K562 (cell line): ENCODE measurements around the gene DGKA. TPM values are rescaled to one million over a fixed set of nuclear protein-coding genes. Genes with fewer than 3 reads are reported as not detected.

ENCODE experiments used
- ATAC-seq: fragments of 200-7000 bp; cut with Tn5 transposase; 3 replicates; pipeline ENCODE4 v1.9.1; 2020; ENCODE audit warnings: moderate library complexity
- BruUV-seq: library from RNA; stranded (reverse); fragments of 400-500 nt; replicated peaks from 2 replicates; lab custom pipeline; 2021; lab: Mats Ljungman, UMichigan
- CTCF ChIA-PET: fragments of 300-600 bp; formaldehyde crosslinking; extraction: SDS; loops from one replicate; lab custom pipeline; 2021; ENCODE audit warnings: low intra/inter-chr PET ratio; lab: Yijun Ruan, JAX
- POLR2A ChIA-PET: fragments of 300-600, 350-650 bp; sonication (Branson Sonifier 250); formaldehyde crosslinking; extraction: SDS; loops from one replicate; lab custom pipeline; 2021; ENCODE audit warnings: antibody characterized with exemption, inconsistent platforms; lab: Yijun Ruan, JAX
- DNase-seq, 4 experiments: peaks; one replicate each; pipeline versions ENCODE4 v3.0.0 to v3.0.0-alpha.2; 2011 to 2018; ENCODE audit warnings: low spot score in 3 of 4, mixed read lengths in 3 of 4; ENCODE audit errors: extremely low read depth in 1 of 4
- FAIRE-seq: peaks from 2 replicates; lab custom pipeline; 2011; peaks lifted over from hg19 to GRCh38; lab: Jason Lieb, UNC
- H2AFZ ChIP-seq: 2 replicates; pipeline ENCODE4 v1.6.0; 2011; ENCODE audit warnings: low read depth, low read length, control low read depth, inconsistent platforms
- H3K27ac ChIP-seq: fragments of 200-600 bp; 3 replicates; pipeline ENCODE4 v1.8.0; 2011; ENCODE audit warnings: low read depth, mild to moderate bottlenecking, control low read depth, inconsistent platforms, low read length, moderate library complexity, mixed read lengths; ENCODE audit errors: extremely low read depth
- H3K27me3 ChIP-seq, 2 experiments: fragments of 300-600 bp in 1 of 2; 2 replicates in 1 of 2; 3 replicates in 1 of 2; pipeline versions ENCODE4 v1.6.0 to v1.8.0; 2011; ENCODE audit warnings: inconsistent platforms in 2 of 2, low read length in 2 of 2, mild to moderate bottlenecking in 1 of 2, mixed read lengths in 1 of 2, moderate library complexity in 1 of 2; ENCODE audit not compliant: control insufficient read depth in 2 of 2, insufficient read depth in 2 of 2
- H3K36me3 ChIP-seq: fragments of 300-600 bp; 3 replicates; pipeline ENCODE4 v1.8.0; 2011; ENCODE audit warnings: mild to moderate bottlenecking, low read length, inconsistent platforms; ENCODE audit not compliant: control insufficient read depth, insufficient read depth
- H3K4me1 ChIP-seq, 2 experiments: fragments of 200-600 bp in 1 of 2; replicated peaks in 1 of 2; 2 replicates in 1 of 2; 3 replicates in 1 of 2; pipeline versions ENCODE4 v1.5.1 to v1.8.0; 2011; ENCODE audit warnings: inconsistent platforms in 2 of 2, low read length in 2 of 2, mild to moderate bottlenecking in 1 of 2, mixed read lengths in 1 of 2, moderate library complexity in 1 of 2; ENCODE audit not compliant: control insufficient read depth in 2 of 2, insufficient read depth in 2 of 2
- H3K4me2 ChIP-seq: 2 replicates; pipeline ENCODE4 v1.6.1; 2011; ENCODE audit warnings: low read length, control low read depth, inconsistent platforms, mixed read lengths; ENCODE audit not compliant: insufficient read depth
- H3K4me3 ChIP-seq: fragments of 200-600 bp; sonication (generic), shearing (Covaris generic); 2 replicates; pipeline ENCODE4 v1.5.1; 2016; ENCODE audit warnings: control low read depth, inconsistent platforms
- H3K79me2 ChIP-seq: fragments of 200-600 bp; 3 replicates; pipeline ENCODE4 v1.8.0; 2011; ENCODE audit warnings: low read length, inconsistent platforms; ENCODE audit not compliant: control insufficient read depth, insufficient read depth
- H3K9ac ChIP-seq, 2 experiments: 2 replicates each; pipeline versions ENCODE4 v1.6.0 to v1.6.1; 2011; ENCODE audit warnings: low read depth in 2 of 2, low read length in 2 of 2, control low read depth in 1 of 2, inconsistent platforms in 1 of 2, mild to moderate bottlenecking in 1 of 2, mixed read lengths in 1 of 2; ENCODE audit not compliant: insufficient read depth in 1 of 2
- H3K9me1 ChIP-seq: one replicate; pipeline ENCODE4 v1.6.0; 2011; ENCODE audit warnings: inconsistent platforms, mild to moderate bottlenecking, low read length, moderate library complexity; ENCODE audit not compliant: control insufficient read depth, insufficient read depth
- H3K9me3 ChIP-seq: replicated peaks from 2 replicates; pipeline ENCODE4 v1.5.1; 2011; ENCODE audit warnings: low read depth, low read length, inconsistent platforms; ENCODE audit not compliant: control insufficient read depth, insufficient read depth
- H4K20me1 ChIP-seq: replicated peaks from 2 replicates; pipeline ENCODE4 v1.6.1; 2011; ENCODE audit warnings: low read length, inconsistent platforms, mixed read lengths; ENCODE audit not compliant: control insufficient read depth, insufficient read depth
- BRD4 ChIP-seq: fragments of 200-600 bp; sonication (generic); IDR thresholded peaks from 2 replicates; pipeline ENCODE4 v1.6.1; 2017; ENCODE audit warnings: inconsistent platforms
- CBX8 ChIP-seq: fragments of 200-600 bp; sonication (generic); IDR thresholded peaks from 2 replicates; pipeline ENCODE4 v1.6.1; 2012; ENCODE audit warnings: borderline replicate concordance, mixed run types, low read depth, mild to moderate bottlenecking, moderate library complexity, mixed read lengths, low read length, control low read depth, inconsistent platforms; ENCODE audit not compliant: poor library complexity, severe bottlenecking; ENCODE audit errors: extremely low read depth
- DACH1 ChIP-seq: fragments of 450-650 bp; IDR thresholded peaks from 2 replicates; pipeline ENCODE4 v1.6.1; 2018; ENCODE audit not compliant: partially characterized antibody
- FIP1L1 ChIP-seq: fragments of 200-400 bp; formaldehyde crosslinking; IDR thresholded peaks from 2 replicates; pipeline ENCODE4 v1.6.1; 2018; ENCODE audit warnings: mild to moderate bottlenecking, low read depth, low read length; ENCODE audit not compliant: poor library complexity, severe bottlenecking
- GTF2F1 ChIP-seq: IDR thresholded peaks from 2 replicates; pipeline ENCODE4 v1.6.1; 2011; ENCODE audit warnings: low read depth, low read length, improper control_type of control experiment
- HMGN3 ChIP-seq: IDR thresholded peaks from 2 replicates; pipeline ENCODE4 v1.6.1; 2011; ENCODE audit warnings: borderline replicate concordance, low read depth, mild to moderate bottlenecking, mixed read lengths, low read length; ENCODE audit not compliant: insufficient read length; ENCODE audit errors: extremely low read depth
- KAT7 ChIP-seq: sonication (generic); formaldehyde crosslinking; IDR thresholded peaks from 2 replicates; pipeline ENCODE4 v1.8.0; 2022; ENCODE audit warnings: missing genetic modification reagents, mild to moderate bottlenecking, borderline replicate concordance
- LEF1 ChIP-seq: fragments of 450-650 bp; IDR thresholded peaks from 2 replicates; pipeline ENCODE4 v1.6.1; 2016; ENCODE audit warnings: mild to moderate bottlenecking
- MECOM ChIP-seq: fragments of 250-450 bp; sonication (Bioruptor Pico); IDR thresholded peaks from 2 replicates; pipeline ENCODE4 v1.8.0; 2022; ENCODE audit warnings: inconsistent platforms
- POLR2A ChIP-seq: fragments of 450-650 bp; conservative IDR thresholded peaks from 2 replicates; pipeline ENCODE4 v1.6.1; 2016
- PTBP1 ChIP-seq: fragments of 200-400 bp; formaldehyde crosslinking; IDR thresholded peaks from 2 replicates; pipeline ENCODE4 v1.6.1; 2017; ENCODE audit warnings: low read depth, low read length
- SMAD1 ChIP-seq: fragments of 150-350 bp; IDR thresholded peaks from 2 replicates; pipeline ENCODE4 v1.6.1; 2014; ENCODE audit warnings: low read length, low read depth; ENCODE audit not compliant: partially characterized antibody
- ZNF24 ChIP-seq: fragments of 450-650 bp; IDR thresholded peaks from 2 replicates; pipeline ENCODE4 v1.6.1; 2016
- ZNF253 ChIP-seq: fragments of 250-450 bp; sonication (Bioruptor Pico); conservative IDR thresholded peaks from 2 replicates; pipeline ENCODE4 v1.6.1; 2021; ENCODE audit warnings: mild to moderate bottlenecking
- ZNF324 ChIP-seq: fragments of 250-450 bp; sonication (Bioruptor Pico); IDR thresholded peaks from 2 replicates; pipeline ENCODE4 v1.4.0; 2020; ENCODE audit warnings: mild to moderate bottlenecking
- ZNF431 ChIP-seq: sonication (generic); formaldehyde crosslinking; IDR thresholded peaks from 2 replicates; pipeline ENCODE4 v1.8.0; 2022; ENCODE audit warnings: mild to moderate bottlenecking, missing genetic modification reagents
- WGBS: fragments of 100-300 bp; shearing (Covaris generic); methylation state at CpG from one replicate; pipeline ENCODE4 v1.1.6; 2016; ENCODE audit warnings: low coverage, mixed read lengths; ENCODE audit not compliant: insufficient coverage; ENCODE audit errors: missing lambda C conversion rate; 5-methylcytosine and 5-hydroxymethylcytosine counted together
- in situ Hi-C: fragments of 300-500 bp; cut with MboI; formaldehyde crosslinking; loops from 4 replicates; pipeline ENCODE4 v1.15.0; 2018; ENCODE audit warnings: inconsistent platforms, mixed read lengths
- intact Hi-C: fragments of 100-400 bp; cut with micrococcal nuclease; formaldehyde crosslinking; loops from 2 replicates; pipeline ENCODE4 v1.14.2; 2022
- polyA plus RNA-seq, 8 experiments: library from polyadenylated mRNA; depleted of rRNA in 4 of 8; stranded (reverse) in 5 of 8; unstranded in 3 of 8; fragments of >200 nt; fragmentation: Nextera tagmentation in 2 of 8; fragmentation: Illumina TruSeq in 1 of 8; extraction: Ambion mirVana in 2 of 8; extraction: Trizol in 1 of 8; gene quantifications; 2 replicates each; pipeline versions ENCODE4 v1.2.1 to v1.2.3, GENCODE V29; 2011 to 2014; ENCODE audit warnings: inconsistent platforms in 1 of 8, missing spikeins in 1 of 8
- total RNA-seq, 7 experiments: library from RNA; depleted of rRNA in 6 of 7; stranded (reverse); fragments of >200 nt in 6 of 7; fragmentation: Illumina TruSeq in 2 of 7; extraction: Trizol in 2 of 7; gene quantifications; 2 replicates each; pipeline versions ENCODE4 v1.2.1 to v1.2.3, GENCODE V29; 2011 to 2021; ENCODE audit warnings: low replicate concordance in 1 of 7
- TF ChIP-seq, protein P1 (sequence below): fragments of 250-450 bp; sonication (Bioruptor Pico); IDR thresholded peaks from 2 replicates; pipeline ENCODE4 v1.5.0; 2020; ENCODE audit warnings: mild to moderate bottlenecking, borderline replicate concordance

Gene DGKA
- total and polyA plus RNA-seq, 9 of the 15 experiments (the other 6 are each of a cell fraction or from before 2014, with no cell fraction given): 3.4 to 12.4 (median 6.2) TPM

- TF ChIP-seq CBX8 (no peak), GTF2F1 (no peak), HMGN3 (no peak), ZNF431 (CRISPR knock-in tag) (no peak), BRD4 (no peak), ZNF324 (CRISPR knock-in tag) (no peak), MECOM (CRISPR knock-in tag) (no peak)
- TF ChIP-seq, all 486 proteins: peak for 0
Observed at GRCh38 chr12:55978393-55978792, 47.4 kb downstream of the DGKA start (continued).

- Histone ChIP-seq H3K4me1 (peaks cover 12 to 21% of the 10 kb centered on the region in 2 experiments), H3K79me2 (peaks cover 39% of the 10 kb centered on the region), H3K9me1 (no peaks in the 10 kb centered on the region), H3K9ac (no peak overlapping the region), H3K27ac (no peak overlapping the region), H3K4me2 (no peak overlapping the region), H3K27me3 (no peaks in the 10 kb centered on the region), H3K36me3 (peaks cover 30% of the 10 kb centered on the region), H4K20me1 (no peaks in the 10 kb centered on the region; the same call in 1 of the 2 replicates), H3K9me3 (no peaks in the 10 kb centered on the region), H2AFZ (no peak overlapping the region), H3K4me3 (no peak overlapping the region)
- no peak for DNase-seq
- in situ Hi-C loops: no loop called here
- WGBS: 88% methylated on average over 3 of the region's 3 CpGs
- ChIA-PET POLR2A (no interaction called here), CTCF (no interaction called here)
- BruUV-seq: no TSS peak
- TF ChIP-seq KAT7 (CRISPR knock-in tag) (no peak), FIP1L1 (no peak), SMAD1 (no peak), PTBP1 (no peak), ZNF253 (no peak), ZNF24 (no peak), DACH1 (no peak), POLR2A (no peak), LEF1 (no peak), MECOM (CRISPR knock-in tag) (no peak)
- TF ChIP-seq, protein P1, sequence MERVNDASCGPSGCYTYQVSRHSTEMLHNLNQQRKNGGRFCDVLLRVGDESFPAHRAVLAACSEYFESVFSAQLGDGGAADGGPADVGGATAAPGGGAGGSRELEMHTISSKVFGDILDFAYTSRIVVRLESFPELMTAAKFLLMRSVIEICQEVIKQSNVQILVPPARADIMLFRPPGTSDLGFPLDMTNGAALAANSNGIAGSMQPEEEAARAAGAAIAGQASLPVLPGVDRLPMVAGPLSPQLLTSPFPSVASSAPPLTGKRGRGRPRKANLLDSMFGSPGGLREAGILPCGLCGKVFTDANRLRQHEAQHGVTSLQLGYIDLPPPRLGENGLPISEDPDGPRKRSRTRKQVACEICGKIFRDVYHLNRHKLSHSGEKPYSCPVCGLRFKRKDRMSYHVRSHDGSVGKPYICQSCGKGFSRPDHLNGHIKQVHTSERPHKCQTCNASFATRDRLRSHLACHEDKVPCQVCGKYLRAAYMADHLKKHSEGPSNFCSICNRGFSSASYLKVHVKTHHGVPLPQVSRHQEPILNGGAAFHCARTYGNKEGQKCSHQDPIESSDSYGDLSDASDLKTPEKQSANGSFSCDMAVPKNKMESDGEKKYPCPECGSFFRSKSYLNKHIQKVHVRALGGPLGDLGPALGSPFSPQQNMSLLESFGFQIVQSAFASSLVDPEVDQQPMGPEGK (CRISPR knock-in tag): no peak
- ATAC-seq: no peak
- no peak for FAIRE-seq
- intact Hi-C loops: no loop called here
Observed at GRCh38 chr12:55979069-55979468, 48.1 kb downstream of the DGKA start.
